HL-60 (cell line): ENCODE results near the gene ADAR.

Experiments used
- GABPA ChIP-seq: IDR thresholded peaks from 2 replicates; pipeline ENCODE4 v1.6.1; 2012; ENCODE audit warnings: low read depth
- POLR2AphosphoS5 ChIP-seq: IDR thresholded peaks from 2 replicates; pipeline ENCODE4 v1.6.1; 2012; ENCODE audit warnings: low read depth
- SPI1 ChIP-seq: IDR thresholded peaks from 2 replicates; pipeline ENCODE4 v1.6.1; 2012; ENCODE audit warnings: low read depth, mild to moderate bottlenecking, borderline replicate concordance
- TF ChIP-seq, protein P1 (sequence below): IDR thresholded peaks from one replicate; pipeline ENCODE4 v1.5.1; 2011; ENCODE audit warnings: low read length, control low read depth, inconsistent platforms; ENCODE audit not compliant: insufficient read depth
- TF ChIP-seq, protein P2 (sequence below): IDR thresholded peaks from 2 replicates; pipeline ENCODE4 v1.6.1; 2012; ENCODE audit warnings: low read depth; ENCODE audit not compliant: insufficient replicate concordance

DNA sequence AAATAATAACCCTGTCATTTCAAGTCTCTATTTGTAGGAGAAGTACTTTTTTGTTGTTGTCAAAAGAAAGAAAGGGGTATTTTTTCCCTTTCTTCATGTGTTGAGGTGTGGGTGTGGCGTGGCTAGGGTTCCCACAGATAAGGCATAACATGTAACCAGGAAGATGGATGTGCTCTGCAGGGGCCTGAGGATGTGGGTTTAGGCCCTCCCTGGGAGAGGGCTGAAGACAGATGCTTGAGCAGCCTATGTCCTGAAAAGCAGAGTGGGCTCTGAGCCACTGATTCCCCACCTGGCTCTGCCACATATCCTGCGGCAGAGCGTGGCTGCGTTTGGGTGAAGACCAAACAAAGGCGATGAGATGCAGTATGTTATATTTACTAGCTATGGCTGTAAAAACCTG lies 13.9 kb upstream of the ADAR start:
- TF ChIP-seq POLR2AphosphoS5: no peak
- TF ChIP-seq, protein P1, sequence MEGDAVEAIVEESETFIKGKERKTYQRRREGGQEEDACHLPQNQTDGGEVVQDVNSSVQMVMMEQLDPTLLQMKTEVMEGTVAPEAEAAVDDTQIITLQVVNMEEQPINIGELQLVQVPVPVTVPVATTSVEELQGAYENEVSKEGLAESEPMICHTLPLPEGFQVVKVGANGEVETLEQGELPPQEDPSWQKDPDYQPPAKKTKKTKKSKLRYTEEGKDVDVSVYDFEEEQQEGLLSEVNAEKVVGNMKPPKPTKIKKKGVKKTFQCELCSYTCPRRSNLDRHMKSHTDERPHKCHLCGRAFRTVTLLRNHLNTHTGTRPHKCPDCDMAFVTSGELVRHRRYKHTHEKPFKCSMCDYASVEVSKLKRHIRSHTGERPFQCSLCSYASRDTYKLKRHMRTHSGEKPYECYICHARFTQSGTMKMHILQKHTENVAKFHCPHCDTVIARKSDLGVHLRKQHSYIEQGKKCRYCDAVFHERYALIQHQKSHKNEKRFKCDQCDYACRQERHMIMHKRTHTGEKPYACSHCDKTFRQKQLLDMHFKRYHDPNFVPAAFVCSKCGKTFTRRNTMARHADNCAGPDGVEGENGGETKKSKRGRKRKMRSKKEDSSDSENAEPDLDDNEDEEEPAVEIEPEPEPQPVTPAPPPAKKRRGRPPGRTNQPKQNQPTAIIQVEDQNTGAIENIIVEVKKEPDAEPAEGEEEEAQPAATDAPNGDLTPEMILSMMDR: no peak
- TF ChIP-seq GABPA: no peak
- TF ChIP-seq, protein P2, sequence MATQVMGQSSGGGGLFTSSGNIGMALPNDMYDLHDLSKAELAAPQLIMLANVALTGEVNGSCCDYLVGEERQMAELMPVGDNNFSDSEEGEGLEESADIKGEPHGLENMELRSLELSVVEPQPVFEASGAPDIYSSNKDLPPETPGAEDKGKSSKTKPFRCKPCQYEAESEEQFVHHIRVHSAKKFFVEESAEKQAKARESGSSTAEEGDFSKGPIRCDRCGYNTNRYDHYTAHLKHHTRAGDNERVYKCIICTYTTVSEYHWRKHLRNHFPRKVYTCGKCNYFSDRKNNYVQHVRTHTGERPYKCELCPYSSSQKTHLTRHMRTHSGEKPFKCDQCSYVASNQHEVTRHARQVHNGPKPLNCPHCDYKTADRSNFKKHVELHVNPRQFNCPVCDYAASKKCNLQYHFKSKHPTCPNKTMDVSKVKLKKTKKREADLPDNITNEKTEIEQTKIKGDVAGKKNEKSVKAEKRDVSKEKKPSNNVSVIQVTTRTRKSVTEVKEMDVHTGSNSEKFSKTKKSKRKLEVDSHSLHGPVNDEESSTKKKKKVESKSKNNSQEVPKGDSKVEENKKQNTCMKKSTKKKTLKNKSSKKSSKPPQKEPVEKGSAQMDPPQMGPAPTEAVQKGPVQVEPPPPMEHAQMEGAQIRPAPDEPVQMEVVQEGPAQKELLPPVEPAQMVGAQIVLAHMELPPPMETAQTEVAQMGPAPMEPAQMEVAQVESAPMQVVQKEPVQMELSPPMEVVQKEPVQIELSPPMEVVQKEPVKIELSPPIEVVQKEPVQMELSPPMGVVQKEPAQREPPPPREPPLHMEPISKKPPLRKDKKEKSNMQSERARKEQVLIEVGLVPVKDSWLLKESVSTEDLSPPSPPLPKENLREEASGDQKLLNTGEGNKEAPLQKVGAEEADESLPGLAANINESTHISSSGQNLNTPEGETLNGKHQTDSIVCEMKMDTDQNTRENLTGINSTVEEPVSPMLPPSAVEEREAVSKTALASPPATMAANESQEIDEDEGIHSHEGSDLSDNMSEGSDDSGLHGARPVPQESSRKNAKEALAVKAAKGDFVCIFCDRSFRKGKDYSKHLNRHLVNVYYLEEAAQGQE: no peak
- no peak for TF ChIP-seq SPI1
